ENCODE data around the gene RXRB.

Gene RXRB

DNA sequence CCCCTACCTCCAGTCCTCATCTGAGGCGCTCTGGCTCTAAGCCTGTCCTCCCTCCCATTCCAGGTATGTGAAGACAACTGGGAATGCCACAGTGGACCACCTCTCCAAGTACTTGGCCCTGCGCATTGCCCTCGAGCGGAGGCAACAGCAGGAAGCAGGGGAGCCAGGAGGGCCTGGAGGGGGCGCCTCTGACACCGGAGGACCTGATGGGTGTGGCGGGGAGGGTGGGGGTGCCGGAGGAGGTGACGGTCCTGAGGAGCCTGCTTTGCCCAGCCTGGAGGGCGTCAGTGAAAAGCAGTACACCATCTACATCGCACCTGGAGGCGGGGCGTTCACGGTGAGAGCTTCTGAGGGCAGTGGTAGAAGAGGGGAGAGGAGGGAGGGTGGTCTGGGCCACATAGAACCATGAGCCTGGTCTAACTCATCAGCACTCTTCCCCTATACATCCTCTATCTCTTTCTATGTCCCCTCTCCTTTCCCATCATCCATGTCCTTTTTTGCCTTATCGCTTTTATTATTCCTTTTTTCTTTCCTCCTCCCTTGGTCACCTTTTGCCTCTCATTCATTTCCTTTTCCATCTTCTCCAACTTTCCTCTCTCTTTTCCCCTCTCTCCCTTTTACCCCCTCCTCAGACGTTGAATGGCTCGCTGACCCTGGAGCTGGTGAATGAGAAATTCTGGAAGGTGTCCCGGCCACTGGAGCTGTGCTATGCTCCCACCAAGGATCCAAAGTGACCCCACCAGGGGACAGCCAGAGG lies 11.4 kb upstream of the RXRB start:
- DNase-seq (ENCODE audit: low spot score), result no peak

DNA sequence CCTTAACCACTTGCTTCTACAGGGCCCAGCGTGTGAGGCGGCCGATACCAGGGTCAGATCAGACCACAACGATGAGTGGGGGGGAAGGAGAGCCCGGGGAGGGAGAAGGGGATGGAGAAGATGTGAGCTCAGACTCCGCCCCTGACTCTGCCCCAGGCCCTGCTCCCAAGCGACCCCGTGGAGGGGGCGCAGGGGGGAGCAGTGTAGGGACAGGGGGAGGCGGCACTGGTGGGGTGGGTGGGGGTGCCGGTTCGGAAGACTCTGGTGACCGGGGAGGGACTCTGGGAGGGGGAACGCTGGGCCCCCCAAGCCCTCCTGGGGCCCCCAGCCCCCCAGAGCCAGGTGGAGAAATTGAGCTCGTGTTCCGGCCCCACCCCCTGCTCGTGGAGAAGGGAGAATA lies 10.7 kb upstream of the RXRB start:
- DNase-seq (ENCODE audit: low spot score), result no peak

DNA sequence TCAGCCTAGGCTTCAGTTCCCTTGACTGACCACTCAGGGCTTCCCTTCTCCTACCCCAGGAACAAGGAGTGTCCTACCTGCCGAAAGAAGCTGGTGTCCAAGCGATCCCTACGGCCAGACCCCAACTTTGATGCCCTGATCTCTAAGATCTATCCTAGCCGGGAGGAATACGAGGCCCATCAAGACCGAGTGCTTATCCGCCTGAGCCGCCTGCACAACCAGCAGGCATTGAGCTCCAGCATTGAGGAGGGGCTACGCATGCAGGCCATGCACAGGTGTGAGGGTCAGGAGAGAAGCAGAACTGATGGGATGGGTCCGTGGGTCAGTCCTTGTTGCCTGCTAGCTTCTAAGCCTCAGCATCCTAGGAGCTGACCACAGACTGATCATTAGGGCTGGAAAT lies 9.4 kb upstream of the RXRB start:
- DNase-seq (ENCODE audit: low spot score), result no peak

DNA sequence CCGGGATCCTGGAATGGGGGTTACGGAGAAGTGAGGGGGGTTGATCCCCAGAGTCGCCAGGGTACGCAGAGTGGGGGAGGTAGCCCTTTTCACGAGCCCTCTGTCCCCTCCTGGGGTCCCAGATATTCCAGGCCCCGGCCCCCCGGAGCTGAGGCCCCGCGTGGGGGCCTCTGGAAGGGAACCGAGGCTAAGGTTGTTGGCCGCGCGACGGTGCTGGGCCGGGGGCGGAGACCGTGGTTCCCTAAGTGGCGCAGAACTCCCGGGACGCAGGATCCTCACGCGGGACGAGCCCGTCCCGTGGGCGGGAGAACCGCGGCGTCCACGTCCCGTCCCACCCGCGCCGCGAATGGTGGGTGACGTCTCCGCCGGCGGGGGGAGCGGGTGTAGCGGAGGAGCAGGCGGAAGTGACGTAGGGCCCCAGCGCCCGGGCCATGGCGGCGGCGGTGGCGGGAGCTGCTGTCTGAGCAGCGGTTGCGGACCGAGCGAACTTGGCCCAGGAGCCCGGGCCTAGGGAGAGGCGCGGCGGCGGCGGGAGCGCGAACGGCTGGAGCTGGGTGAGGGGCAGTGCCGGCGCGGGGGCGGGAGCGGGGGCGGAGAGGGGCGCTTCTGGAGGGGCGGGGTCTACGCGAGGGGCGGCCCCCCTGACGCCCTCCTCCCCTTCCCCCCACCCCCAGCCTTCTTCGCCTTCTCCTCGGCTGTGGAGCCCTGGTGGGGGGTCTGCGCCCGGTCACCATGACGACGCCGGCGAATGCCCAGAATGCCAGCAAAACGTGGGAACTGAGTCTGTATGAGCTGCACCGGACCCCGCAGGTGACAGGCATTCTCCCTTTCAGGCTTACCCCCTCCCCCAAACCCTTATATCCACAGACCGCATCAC lies 7.9 kb upstream of the RXRB start, which contains the start of gene RING1:
Gene RING1, plus strand, starts transcription at position 410 of the 877 bp plus-strand sequence. Its CDS starts 323 bp downstream, at position 733.
- DNase-seq (ENCODE audit: low spot score), result peak; percentile 92

DNA sequence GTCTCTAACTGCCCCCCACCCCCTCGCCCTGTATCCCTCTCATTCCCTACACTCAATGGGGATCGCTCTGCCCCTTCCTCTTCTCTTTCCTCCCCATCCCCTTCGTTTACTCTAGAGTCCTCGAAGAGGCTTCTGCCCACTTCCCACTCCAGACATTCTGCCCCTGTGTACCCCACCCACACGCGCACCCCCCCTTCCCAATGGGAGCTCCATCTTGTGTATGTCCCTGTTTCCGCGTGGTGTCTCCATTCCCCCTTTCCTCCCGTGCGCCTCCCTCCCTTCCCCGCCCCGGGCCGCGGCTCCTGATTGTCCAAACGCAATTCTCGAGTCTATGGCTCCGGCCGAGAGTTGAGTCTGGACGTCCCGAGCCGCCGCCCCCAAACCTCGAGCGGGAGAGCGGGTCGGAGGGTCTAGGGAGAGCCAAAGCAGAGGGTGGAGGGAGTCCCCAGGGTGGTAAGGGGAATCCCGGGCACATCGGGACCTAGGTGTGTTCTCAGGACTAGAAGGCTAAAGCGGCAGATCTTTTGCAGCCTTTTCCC lies 7.2 kb upstream of the RXRB start:
- peak; percentile 77 for DNase-seq (ENCODE audit: low spot score)

DNA sequence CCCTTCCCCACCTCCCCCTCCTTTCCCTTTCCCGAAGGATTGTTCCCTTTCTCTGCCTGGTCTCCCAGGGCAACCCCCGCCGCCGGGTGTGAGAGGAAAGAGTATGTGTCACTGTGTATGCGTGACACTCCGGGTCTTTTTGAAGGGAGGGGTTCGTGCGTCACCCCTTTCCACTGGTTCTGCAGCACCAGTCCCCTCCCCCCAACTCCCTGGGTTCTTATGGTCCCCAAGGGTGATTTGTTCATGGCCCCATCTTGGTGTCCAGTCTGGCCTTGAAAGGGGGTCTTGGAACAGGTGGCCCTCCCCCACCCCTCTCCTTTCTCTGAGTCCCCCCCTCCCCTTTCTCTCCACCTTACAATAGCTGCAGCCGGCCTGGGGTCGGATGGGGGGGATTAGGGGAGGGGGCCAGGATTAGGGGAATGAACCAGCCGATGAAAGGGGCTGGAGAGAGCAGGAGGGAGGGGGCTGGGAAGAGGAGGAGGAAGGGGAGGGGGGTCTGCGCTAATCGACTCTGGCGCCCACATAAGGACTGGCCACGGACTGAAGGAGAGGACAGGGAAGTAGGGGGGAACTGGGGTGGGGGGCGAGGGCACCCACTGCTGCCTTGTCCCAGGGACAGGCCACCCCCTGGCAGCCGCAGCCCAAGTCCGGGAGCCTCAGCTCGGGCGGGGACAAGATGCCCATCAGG lies 6.5 kb upstream of the RXRB start:
- peak; percentile 94 for DNase-seq (ENCODE audit: low spot score)

DNA sequence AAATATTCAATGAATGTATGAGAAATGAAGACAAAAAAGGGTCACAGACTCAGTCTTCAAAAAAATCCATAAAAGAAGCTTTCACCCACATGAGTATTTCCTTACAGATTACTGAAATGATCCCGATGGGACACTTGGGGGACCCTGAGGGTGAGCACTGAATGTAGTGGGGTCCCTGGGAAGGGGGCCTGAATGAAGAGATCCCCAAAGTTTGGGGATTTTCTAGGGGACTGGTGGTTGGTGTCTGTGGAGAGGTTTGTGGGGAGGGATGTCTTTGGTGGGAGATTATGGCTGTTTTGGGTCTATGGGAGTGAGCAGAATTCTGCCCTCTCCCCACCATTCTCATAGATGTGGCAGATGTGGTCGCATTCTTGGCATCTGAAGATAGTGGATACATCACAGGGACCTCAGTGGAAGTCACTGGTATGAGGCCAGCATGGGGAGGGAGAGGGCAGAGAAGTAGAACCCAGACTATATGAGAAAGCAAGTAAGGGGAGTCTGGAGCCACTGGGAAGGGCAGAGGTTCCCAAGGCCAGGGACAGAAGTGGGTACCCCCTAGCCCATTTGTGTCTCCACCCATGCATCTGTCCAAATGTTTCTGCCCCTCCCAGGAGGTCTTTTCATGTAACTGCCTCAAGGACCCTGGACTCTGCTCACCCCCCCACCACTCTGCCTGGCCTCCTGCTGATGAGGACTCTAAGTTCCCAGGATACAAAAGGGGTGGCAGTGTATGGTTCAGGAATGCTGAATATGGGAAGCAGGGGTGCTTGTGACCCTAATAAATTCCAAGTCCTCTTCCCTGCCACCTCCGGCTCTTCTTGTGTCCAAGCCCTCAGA lies 5.8 kb upstream of the RXRB start:
- no peak for DNase-seq (ENCODE audit: low spot score)

DNA sequence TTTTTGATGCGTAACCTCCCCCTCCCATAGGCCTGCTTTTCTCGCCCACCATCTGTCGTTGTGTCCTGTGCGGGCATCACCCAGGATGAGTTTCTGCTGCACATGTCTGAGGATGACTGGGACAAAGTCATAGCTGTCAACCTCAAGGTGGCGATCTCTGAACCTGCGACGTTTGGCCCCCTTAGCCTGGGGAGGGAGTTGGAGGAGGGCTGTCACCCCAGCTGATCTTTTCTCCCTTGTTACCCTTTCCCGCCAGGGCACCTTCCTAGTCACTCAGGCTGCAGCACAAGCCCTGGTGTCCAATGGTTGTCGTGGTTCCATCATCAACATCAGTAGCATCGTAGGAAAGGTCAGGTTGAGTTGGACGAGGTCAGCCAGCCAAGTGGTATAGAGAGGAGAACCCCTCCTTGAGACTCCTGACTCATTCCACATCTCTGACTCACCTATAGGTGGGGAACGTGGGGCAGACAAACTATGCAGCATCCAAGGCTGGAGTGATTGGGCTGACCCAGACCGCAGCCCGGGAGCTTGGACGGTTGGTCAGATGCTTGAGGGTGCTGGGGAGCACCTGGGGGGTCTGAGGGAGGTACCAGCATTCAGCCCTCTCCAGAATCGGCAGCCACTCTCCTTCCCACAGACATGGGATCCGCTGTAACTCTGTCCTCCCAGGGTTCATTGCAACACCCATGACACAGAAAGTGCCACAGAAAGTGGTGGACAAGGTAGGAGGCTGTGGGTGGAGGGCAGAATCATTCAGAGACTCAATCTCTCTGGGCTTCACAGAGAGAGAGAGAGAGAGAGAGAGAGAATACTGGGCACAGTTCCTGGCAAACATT lies 4.9 kb upstream of the RXRB start:
- DNase-seq (ENCODE audit: low spot score), result no peak

DNA sequence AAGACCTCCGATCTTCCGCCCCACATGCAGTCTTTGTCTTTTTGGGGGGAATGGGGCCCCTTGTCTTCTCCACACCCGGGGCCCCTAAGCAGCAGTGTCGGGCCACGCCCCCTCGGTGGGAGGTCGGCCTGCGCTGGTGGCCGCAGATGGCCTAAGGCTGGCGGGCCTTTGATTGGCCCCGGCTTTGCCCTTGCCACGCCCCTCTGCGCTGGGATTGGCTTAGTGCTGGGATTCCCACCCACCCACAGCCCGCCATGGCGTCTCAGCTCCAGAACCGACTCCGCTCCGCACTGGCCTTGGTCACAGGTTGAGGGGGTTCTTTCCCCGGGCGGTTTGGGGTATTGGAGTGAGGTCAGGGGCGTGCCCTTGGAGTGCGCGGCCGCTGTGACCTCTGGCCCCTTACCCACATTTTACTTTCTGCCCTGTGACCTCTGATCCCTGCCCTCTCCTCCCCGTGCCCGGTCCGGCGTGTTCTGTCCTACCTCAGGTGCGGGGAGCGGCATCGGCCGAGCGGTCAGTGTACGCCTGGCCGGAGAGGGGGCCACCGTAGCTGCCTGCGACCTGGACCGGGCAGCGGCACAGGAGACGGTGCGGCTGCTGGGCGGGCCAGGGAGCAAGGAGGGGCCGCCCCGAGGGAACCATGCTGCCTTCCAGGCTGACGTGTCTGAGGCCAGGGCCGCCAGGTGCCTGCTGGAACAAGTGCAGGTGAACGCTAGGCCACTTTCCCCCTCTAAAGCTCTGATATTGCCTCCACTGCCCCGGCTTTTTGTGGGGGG lies 4.1 kb upstream of the RXRB start, which contains the start of gene HSD17B8:
Gene HSD17B8, plus strand, starts transcription at position 241 of the 776 bp plus-strand sequence. Its CDS starts 14 bp downstream, at position 255.
- DNase-seq (ENCODE audit: low spot score), result peak; percentile 97

DNA sequence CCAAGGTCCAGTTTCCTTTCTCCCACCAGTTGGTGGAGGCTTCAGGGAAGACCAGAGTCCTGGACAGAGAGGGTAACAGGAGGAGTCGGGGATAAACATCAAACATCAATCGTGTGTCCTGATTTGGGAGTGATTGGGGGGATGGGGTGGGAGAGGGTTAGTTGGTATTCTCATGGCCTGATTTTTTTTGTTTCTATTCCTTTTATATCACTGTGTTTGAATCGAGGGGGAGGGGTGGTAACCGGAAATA lies 3.6 kb upstream of the RXRB start:
- DNase-seq (ENCODE audit: low spot score), result no peak

DNA sequence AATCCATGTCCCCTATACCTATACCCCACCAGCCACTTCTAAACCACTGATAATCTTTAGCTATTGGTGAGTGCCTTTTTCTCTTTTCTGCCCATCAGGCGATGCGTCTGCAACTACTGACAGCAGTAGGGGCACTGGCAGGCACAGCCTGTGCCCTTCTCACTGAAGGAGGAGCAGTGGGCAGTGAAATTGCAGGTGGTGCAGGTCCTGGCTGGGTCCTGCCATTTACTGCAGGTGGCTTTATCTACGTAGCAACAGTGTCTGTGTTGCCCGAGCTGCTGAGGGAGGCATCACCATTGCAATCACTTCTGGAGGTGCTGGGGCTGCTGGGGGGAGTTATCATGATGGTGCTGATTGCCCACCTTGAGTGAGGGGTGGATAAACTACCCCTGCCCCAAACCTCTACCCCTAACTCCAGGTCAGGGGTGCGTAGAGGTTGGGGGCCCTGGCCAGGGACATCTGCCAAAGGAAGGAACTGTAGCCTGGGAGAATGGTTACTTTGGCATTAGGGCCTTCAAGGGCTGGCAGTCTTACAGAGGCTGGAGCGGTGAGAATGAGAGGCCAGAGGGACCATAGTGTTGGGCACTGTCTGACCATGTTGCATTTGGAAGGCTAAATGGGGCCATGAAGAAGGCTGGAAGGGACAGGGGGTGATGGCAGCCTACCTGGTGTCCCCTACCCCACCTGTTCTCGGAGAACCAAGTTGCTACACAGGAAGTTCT lies 3.1 kb upstream of the RXRB start:
- no peak for DNase-seq (ENCODE audit: low spot score)

DNA sequence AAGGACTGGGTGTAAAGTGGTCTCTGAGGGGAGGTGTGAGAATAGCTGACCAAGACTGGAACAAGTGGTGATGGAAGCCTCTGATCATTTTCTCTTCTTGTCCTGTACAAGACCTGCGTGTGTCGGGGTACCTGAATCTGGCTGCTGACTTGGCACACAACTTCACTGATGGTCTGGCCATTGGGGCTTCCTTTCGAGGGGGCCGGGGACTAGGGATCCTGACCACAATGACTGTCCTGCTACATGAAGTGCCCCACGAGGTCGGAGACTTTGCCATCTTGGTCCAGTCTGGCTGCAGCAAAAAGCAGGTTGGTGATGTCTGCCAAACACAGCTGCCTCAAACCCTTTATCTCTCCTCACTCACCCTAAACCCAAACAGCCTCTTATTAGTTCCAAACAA lies 2.3 kb upstream of the RXRB start:
- no peak for DNase-seq (ENCODE audit: low spot score)

DNA sequence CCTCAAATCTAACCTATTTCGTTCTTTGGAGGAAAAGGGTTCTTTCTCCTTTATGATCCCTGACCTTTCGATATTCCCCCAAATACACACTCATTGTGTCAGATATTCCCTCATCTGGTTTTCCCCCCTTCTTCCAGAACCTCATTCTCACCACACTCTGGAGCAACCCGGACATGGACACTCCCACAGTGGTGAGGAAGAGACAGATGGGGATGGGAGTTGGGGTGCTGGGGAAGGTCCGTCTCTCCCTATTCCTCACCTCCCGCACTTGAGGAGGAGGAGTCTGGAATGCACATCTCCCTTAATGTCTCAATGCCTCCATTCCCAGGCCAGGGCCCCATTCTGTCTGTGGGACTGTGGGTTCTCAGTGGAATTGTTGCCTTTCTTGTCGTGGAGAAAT lies 1.5 kb upstream of the RXRB start:
- DNase-seq (ENCODE audit: low spot score), result no peak

DNA sequence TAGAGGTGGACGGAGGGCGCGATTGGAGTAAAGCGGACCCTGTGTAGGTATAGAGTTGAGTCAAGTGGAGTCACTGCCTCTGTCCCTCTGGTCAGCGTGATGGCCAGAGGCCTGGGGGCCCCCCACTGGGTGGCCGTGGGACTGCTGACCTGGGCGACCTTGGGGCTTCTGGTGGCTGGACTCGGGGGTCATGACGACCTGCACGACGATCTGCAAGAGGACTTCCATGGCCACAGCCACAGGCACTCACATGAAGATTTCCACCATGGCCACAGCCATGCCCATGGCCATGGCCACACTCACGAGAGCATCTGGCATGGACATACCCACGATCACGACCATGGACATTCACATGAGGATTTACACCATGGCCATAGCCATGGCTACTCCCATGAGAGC lies 681 bp upstream of the RXRB start:
- DNase-seq (ENCODE audit: low spot score), result no peak

DNA sequence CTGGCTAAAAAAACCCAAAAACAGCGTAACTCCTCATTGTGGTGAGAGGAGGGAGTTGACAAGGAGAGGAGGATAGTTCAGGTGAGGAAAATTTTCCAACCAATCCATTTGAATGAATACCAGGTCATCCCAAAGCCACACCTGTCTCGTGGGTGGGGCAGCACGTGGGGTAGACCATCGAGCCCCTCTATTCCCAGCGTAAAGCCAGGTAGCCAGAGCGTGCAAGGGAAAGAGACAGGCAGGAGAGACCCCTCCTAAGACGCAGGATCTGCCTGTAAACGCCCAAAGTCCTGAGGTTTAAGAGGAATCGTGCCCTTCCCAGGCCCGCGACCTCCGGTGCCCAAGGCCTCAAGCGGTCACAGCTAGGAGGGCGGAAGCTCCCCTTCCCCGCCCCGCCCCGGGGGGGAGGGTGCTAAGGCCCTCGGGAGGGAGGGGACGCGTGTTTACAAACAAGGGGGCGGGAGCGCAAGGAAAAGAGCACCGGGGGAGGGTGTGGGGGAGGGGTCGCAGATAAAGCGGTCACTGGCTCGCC lies 712 bp downstream of the RXRB start:
- no peak for DNase-seq (ENCODE audit: low spot score)

DNA sequence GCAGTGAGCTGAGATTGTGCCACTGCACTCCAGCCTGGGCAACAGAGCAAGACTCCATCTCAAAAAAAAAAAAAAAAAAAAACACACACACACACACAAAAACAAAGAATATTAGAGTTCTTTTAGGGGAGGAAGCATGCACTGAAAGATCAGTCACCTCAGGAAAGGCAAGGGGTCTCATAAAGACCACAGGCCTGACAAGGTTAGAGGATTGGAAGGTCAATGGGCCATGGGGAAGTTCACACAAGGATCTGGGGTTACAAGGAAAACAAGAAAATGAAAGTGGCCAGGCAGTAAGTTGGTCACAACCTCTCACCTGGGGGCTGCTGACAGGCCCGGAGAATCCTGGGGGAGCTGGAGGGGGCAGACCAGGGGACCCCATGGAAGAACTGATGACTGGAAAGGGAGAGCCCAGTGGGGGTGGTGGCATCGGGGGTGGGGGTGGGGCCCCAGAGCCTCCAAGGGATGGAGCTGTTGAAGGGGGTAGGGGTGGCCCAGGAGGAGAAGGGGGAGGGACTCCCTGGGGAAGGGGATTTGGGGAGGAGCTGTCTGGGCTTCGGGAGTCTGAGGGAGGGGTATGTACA lies 1.5 kb downstream of the RXRB start:
- DNase-seq (ENCODE audit: low spot score), result no peak

DNA sequence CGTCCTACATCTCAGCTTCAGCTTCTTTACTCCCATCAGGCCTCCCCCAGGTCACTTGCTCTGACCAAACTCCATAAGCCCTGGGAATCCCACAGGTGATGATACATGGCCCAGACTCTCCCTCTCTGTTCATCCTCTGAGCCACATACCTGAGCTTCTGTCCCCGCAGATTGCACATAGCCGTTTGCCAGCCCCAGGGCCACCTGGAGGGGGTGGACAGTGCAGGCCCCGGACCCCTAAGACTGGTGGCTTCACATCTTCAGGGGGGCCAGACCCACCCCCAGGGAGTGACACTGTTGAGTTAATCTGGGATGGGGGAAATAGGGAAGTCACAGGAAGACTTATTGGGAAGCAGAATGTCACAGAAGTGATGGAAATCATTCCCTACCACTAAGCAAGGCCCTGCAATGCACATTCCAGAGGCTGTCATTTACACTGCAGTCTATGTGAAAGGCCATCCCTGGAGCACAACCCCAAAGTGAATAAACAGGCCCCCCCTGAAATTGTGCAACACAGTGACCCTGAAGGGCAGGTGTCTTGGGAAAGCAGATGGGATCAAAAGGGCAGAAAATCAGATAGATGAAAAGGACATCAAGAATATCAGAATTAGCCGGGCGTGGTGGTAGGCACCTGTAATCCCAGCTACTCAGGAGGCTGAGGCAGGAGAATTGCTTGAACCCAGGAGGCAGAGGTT lies 2.2 kb downstream of the RXRB start:
- no peak for DNase-seq (ENCODE audit: low spot score)

DNA sequence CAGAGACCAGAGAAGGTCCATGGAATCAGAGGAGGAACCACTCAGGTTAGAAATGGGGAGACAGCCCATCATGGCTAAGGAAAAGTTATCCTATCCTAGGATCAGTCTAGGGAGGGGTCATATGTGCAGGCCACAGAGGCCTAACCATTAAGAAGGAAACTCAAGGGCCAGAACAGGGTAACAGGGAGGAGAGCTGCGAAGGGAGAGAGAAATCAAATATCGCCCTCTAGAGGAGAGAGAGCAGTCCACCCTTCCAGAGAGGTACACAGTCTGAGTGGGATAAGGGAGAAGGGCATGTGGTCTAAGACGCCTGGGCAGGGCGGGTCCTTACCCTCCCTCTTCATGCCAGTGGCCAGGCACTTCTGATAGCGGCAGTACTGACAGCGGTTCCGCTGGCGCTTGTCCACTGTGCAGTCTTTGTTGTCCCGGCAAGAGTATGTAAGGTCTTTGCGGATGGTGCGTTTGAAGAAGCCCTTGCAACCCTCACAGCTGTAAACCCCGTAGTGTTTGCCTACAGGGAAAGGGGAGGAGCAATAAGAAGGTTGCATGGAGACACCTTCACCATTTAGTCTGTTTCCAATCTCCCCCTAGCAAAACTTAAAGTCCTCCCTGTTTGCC lies 2.9 kb downstream of the RXRB start:
- no peak for DNase-seq (ENCODE audit: low spot score)

Measured in ecto neural progenitor cell (in vitro differentiated cells).